ENCODE measurements around the gene ASPG. TPM values are rescaled to one million over a fixed set of nuclear protein-coding genes. Genes with fewer than 3 reads are reported as not detected.

ASPG gene
- total RNA-seq, 3 donors from 2014 or later (not counting 1 experiment from before 2014, with no cell fraction given): not detected

DNA sequence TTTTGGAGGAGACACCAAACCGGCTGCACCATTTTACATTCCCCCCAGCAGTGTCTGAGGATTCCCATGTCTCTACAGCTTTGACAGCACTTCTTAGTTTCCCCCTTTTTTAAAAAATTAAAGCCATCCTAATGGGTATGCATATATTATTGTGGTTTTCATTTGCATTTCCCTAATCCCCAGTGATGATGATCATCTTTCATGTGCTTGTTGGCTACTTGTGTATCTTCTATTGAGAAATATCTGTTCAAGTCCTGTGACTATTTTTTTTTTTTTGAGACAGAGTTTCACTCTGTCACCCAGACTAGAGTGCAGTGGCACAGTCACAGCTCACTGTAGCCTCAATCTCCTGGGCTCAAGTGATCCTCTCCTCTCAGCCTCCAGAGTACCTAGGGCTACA lies 23.2 kb upstream of the ASPG start:
- intact Hi-C loops (cut with micrococcal nuclease): no loop called here
- H3K27ac Mint-ChIP-seq: no peak overlapping the region
- no peak overlapping the region for H3K27ac ChIP-seq (ENCODE audit: low read length)
- no peak for TF ChIP-seq CTCF (IDR thresholded peaks at IDR 0.05)
- ATAC-seq (no peak), DNase-seq (no peak)
- H3K4me1 ChIP-seq (ENCODE audit: control insufficient read depth, insufficient read depth, low read length): no peaks in the 10 kb centered on the region
- no peaks in the 10 kb centered on the region for H3K36me3 Mint-ChIP-seq
- peaks cover 13 to 26% of the 10 kb centered on the region in 2 donors for H3K27me3 Mint-ChIP-seq (ENCODE audit: low read depth in 2 of 2)
- H3K27me3 ChIP-seq (ENCODE audit: control insufficient read depth, insufficient read depth, low read length): no peaks in the 10 kb centered on the region
- H3K4me1 Mint-ChIP-seq: no peaks in the 10 kb centered on the region
- no peak overlapping the region for H3K4me3 ChIP-seq (ENCODE audit: low read length)
- no CpG with 5 or more reads among the region's 1 CpG for WGBS (ENCODE audit: insufficient coverage)
- H3K9me3 Mint-ChIP-seq: no peaks in the 10 kb centered on the region
- no peaks in the 10 kb centered on the region for H3K36me3 ChIP-seq (ENCODE audit: control insufficient read depth, insufficient read depth, low read length)
- H3K9me3 ChIP-seq (ENCODE audit: control insufficient read depth, insufficient read depth, low read length): peaks cover 8% of the 10 kb centered on the region
- no peak overlapping the region for H3K4me3 Mint-ChIP-seq

DNA sequence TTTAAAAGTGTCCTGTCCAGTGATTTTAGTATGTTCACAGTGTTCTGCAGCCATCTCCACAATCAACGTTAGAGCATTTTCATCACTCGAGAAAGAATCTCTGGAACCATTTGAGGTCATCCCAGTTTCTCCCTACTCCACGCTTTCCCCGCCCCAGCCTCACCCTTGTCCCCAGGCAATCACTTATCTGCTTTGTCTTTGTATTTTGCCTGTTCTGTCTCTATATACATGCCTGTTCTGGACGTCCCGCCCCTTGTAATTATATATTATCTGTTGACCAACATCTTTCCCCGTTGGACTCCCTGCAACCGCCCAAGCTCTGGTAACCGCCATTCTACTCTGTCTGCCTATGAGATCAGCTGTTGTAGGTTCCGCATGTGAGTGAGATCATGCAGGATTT lies 21.5 kb upstream of the ASPG start:
- no peak overlapping the region for H3K4me3 Mint-ChIP-seq
- H3K27me3 ChIP-seq (ENCODE audit: control insufficient read depth, insufficient read depth, low read length): no peaks in the 10 kb centered on the region
- H3K27me3 Mint-ChIP-seq (ENCODE audit: low read depth in 2 of 2): peaks cover 8 to 26% of the 10 kb centered on the region in 2 donors
- no peak overlapping the region for H3K27ac ChIP-seq (ENCODE audit: low read length)
- no peak for TF ChIP-seq CTCF (IDR thresholded peaks at IDR 0.05)
- no peak overlapping the region for H3K27ac Mint-ChIP-seq
- H3K4me3 ChIP-seq (ENCODE audit: low read length): no peak overlapping the region
- no peaks in the 10 kb centered on the region for H3K4me1 ChIP-seq (ENCODE audit: control insufficient read depth, insufficient read depth, low read length)
- H3K36me3 ChIP-seq (ENCODE audit: control insufficient read depth, insufficient read depth, low read length): no peaks in the 10 kb centered on the region
- no peaks in the 10 kb centered on the region for H3K36me3 Mint-ChIP-seq
- peaks cover 8% of the 10 kb centered on the region for H3K9me3 ChIP-seq (ENCODE audit: control insufficient read depth, insufficient read depth, low read length)
- H3K9me3 Mint-ChIP-seq: no peaks in the 10 kb centered on the region
- no peaks in the 10 kb centered on the region for H3K4me1 Mint-ChIP-seq
- 91% methylated on average over 9 of the region's 10 CpGs for WGBS (ENCODE audit: insufficient coverage)
- DNase-seq: no peak
- intact Hi-C loops (cut with micrococcal nuclease): no loop called here
- ATAC-seq: no peak

- Histone ChIP-seq H3K27ac (ENCODE audit: low read length) (no peak overlapping the region), H3K27me3 (ENCODE audit: control insufficient read depth, insufficient read depth, low read length) (no peaks in the 10 kb centered on the region), H3K9me3 (ENCODE audit: control insufficient read depth, insufficient read depth, low read length) (peaks cover 8% of the 10 kb centered on the region), H3K36me3 (ENCODE audit: control insufficient read depth, insufficient read depth, low read length) (no peaks in the 10 kb centered on the region), H3K4me3 (ENCODE audit: low read length) (no peak overlapping the region), H3K4me1 (ENCODE audit: control insufficient read depth, insufficient read depth, low read length) (no peaks in the 10 kb centered on the region)
- Mint-ChIP-seq H3K27me3 (ENCODE audit: low read depth in 2 of 2) (peaks cover 20 to 30% of the 10 kb centered on the region in 2 donors), H3K4me1 (no peaks in the 10 kb centered on the region), H3K9me3 (no peaks in the 10 kb centered on the region), H3K4me3 (no peak overlapping the region), H3K36me3 (no peaks in the 10 kb centered on the region), H3K27ac (no peak overlapping the region)
- intact Hi-C loops (cut with micrococcal nuclease): no loop called here
- no peak for TF ChIP-seq CTCF (IDR thresholded peaks at IDR 0.05)
- ATAC-seq (no peak), DNase-seq (no peak)
- 83% methylated on average over 5 of the region's 5 CpGs for WGBS (ENCODE audit: insufficient coverage)
Measured at GRCh38 chr14:104066279-104066678, 19.2 kb upstream of the ASPG start.

DNA sequence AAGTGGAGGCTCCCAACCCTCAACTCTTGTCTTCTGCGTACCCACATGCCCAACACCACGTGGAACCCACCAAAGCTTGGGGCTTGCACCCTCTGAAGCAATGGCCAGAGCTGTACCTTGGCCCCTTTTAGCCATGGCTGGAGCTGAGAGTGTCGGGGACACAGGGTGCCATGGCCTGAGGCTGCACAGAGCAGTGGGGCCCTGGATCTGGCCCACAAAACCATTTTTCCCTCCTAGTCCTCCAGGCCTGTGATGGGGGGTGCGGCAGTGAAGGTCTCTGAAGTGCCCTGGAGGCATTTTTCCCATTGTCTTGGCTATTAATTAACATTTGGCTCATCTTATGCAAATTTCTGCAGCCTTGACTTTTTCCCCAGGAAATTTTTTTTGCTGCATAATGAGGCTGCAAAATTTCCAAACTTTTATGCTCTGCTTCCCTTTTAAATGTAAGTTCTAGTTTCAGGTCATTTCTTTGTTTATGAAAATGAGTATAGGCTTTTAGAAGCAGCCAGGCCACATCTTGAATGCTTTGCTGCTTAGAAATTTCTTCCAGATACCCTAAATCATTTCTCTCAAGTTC lies 18.7 kb upstream of the ASPG start:
- DNase-seq (no peak), ATAC-seq (no peak)
- H3K4me3 Mint-ChIP-seq: no peak overlapping the region
- TF ChIP-seq CTCF (IDR thresholded peaks at IDR 0.05): no peak
- 82% methylated on average over 4 of the region's 4 CpGs for WGBS (ENCODE audit: insufficient coverage)
- no peaks in the 10 kb centered on the region for H3K36me3 Mint-ChIP-seq
- H3K9me3 Mint-ChIP-seq: no peaks in the 10 kb centered on the region
- intact Hi-C loops (cut with micrococcal nuclease): no loop called here
- no peak overlapping the region for H3K27ac Mint-ChIP-seq
- peaks cover 8% of the 10 kb centered on the region for H3K9me3 ChIP-seq (ENCODE audit: control insufficient read depth, insufficient read depth, low read length)
- no peak overlapping the region for H3K4me3 ChIP-seq (ENCODE audit: low read length)
- peaks cover 20 to 29% of the 10 kb centered on the region in 2 donors for H3K27me3 Mint-ChIP-seq (ENCODE audit: low read depth in 2 of 2)
- H3K27me3 ChIP-seq (ENCODE audit: control insufficient read depth, insufficient read depth, low read length): no peaks in the 10 kb centered on the region
- no peaks in the 10 kb centered on the region for H3K36me3 ChIP-seq (ENCODE audit: control insufficient read depth, insufficient read depth, low read length)
- H3K4me1 ChIP-seq (ENCODE audit: control insufficient read depth, insufficient read depth, low read length): no peaks in the 10 kb centered on the region
- no peaks in the 10 kb centered on the region for H3K4me1 Mint-ChIP-seq
- no peak overlapping the region for H3K27ac ChIP-seq (ENCODE audit: low read length)
